HepG2 (cell line): ENCODE data around the gene TSPAN9. TPM values are rescaled to one million over a fixed set of nuclear protein-coding genes. Genes with fewer than 3 reads are reported as not detected.

Experiments used
- ASH2L ChIP-seq: fragments of 300-600, 200-600 bp; sonication (generic); IDR thresholded peaks from 2 replicates; pipeline ENCODE4 v1.7.0; 2017; ENCODE audit warnings: low read depth, mild to moderate bottlenecking, moderate library complexity, mixed read lengths, low read length; ENCODE audit not compliant: insufficient read length
- CREM ChIP-seq, 2 experiments: sonication (generic) in 1 of 2; formaldehyde crosslinking in 1 of 2; IDR thresholded peaks; 2 replicates each; pipeline versions ENCODE4 v1.4.0 to v1.6.1; 2016 to 2020; ENCODE audit warnings: antibody characterized with exemption in 1 of 2, mild to moderate bottlenecking in 1 of 2, missing genetic modification reagents in 1 of 2
- ERF ChIP-seq: IDR thresholded peaks from 2 replicates; pipeline ENCODE4 v1.6.1; 2018; ENCODE audit warnings: missing biosample characterization, missing genetic modification reagents
- ETV5 ChIP-seq: IDR thresholded peaks from 2 replicates; pipeline ENCODE4 v1.6.1; 2018; ENCODE audit warnings: missing biosample characterization, missing genetic modification reagents, inconsistent platforms, borderline replicate concordance
- MTA3 ChIP-seq: sonication (generic); formaldehyde crosslinking; IDR thresholded peaks from 2 replicates; pipeline ENCODE4 v1.4.0; 2020; ENCODE audit warnings: missing genetic modification reagents
- NFIC ChIP-seq: IDR thresholded peaks from 2 replicates; pipeline ENCODE4 v1.6.1; 2012; ENCODE audit warnings: mild to moderate bottlenecking, low read length, inconsistent platforms
- POLR2A ChIP-seq, 2 experiments: IDR thresholded peaks; 2 replicates each; pipeline ENCODE4 v1.6.1; 2011; ENCODE audit warnings: low read depth in 2 of 2, low read length in 2 of 2, mild to moderate bottlenecking in 1 of 2, moderate library complexity in 1 of 2; ENCODE audit not compliant: insufficient read depth in 1 of 2
- SALL1 ChIP-seq: sonication (generic); formaldehyde crosslinking; IDR thresholded peaks from 2 replicates; pipeline ENCODE4 v1.8.0; 2022; ENCODE audit warnings: mild to moderate bottlenecking, missing genetic modification reagents
- SALL2 ChIP-seq: sonication (generic); formaldehyde crosslinking; IDR thresholded peaks from 2 replicates; pipeline ENCODE4 v1.8.1; 2023; ENCODE audit warnings: mild to moderate bottlenecking, missing genetic modification reagents, inconsistent platforms
- SATB2 ChIP-seq: sonication (generic); formaldehyde crosslinking; IDR thresholded peaks from 2 replicates; pipeline ENCODE4 v1.5.0; 2020; ENCODE audit warnings: missing genetic modification reagents
- SMAD9 ChIP-seq: sonication (generic); formaldehyde crosslinking; IDR thresholded peaks from 2 replicates; pipeline ENCODE4 v1.5.1; 2020; ENCODE audit warnings: mild to moderate bottlenecking, missing genetic modification reagents
- TIGD3 ChIP-seq: sonication (generic); formaldehyde crosslinking; IDR thresholded peaks from 2 replicates; pipeline ENCODE4 v1.5.1; 2020; ENCODE audit warnings: mild to moderate bottlenecking, missing genetic modification reagents, borderline replicate concordance
- ZBED4 ChIP-seq: sonication (generic); formaldehyde crosslinking; IDR thresholded peaks from 2 replicates; pipeline ENCODE4 v1.4.0; 2020; ENCODE audit warnings: missing genetic modification reagents, borderline replicate concordance
- ZNF101 ChIP-seq: sonication (generic); formaldehyde crosslinking; IDR thresholded peaks from 2 replicates; pipeline ENCODE4 v1.4.0; 2020; ENCODE audit warnings: mild to moderate bottlenecking, low read depth, missing genetic modification reagents, borderline replicate concordance
- ZNF264 ChIP-seq: sonication (generic); formaldehyde crosslinking; IDR thresholded peaks from 2 replicates; pipeline ENCODE4 v1.4.0; 2020; ENCODE audit warnings: missing genetic modification reagents
- ZNF317 ChIP-seq: sonication (generic); formaldehyde crosslinking; IDR thresholded peaks from 2 replicates; pipeline ENCODE4 v1.5.0; 2020; ENCODE audit warnings: mild to moderate bottlenecking, missing genetic modification reagents
- ZNF512 ChIP-seq: sonication (generic); formaldehyde crosslinking; IDR thresholded peaks from 2 replicates; pipeline ENCODE4 v1.4.0; 2020; ENCODE audit warnings: mild to moderate bottlenecking, missing genetic modification reagents
- polyA plus RNA-seq, 8 experiments: library from polyadenylated mRNA; depleted of rRNA in 3 of 8; stranded (reverse) in 7 of 8; unstranded in 1 of 8; fragments of >200 nt; fragmentation: Illumina TruSeq in 4 of 8; extraction: Trizol in 4 of 8; gene quantifications; 2 replicates each; pipeline versions ENCODE4 v1.2.1 to v1.2.3, GENCODE V29; 2011 to 2016; ENCODE audit warnings: low read depth in 4 of 8, missing spikeins in 1 of 8, mixed read lengths in 1 of 8; ENCODE audit not compliant: insufficient read depth in 1 of 8
- total RNA-seq, 5 experiments: library from RNA; depleted of rRNA; stranded (reverse); fragments of >200 nt; fragmentation: Illumina TruSeq; extraction: Trizol; gene quantifications; 2 replicates each; pipeline ENCODE4 v1.2.3, GENCODE V29; 2016; ENCODE audit warnings: low read depth in 1 of 5
- TF ChIP-seq, protein P1 (sequence below): sonication (generic); formaldehyde crosslinking; IDR thresholded peaks from 2 replicates; pipeline ENCODE4 v1.5.0; 2020; ENCODE audit warnings: missing genetic modification reagents
- TF ChIP-seq, protein P2 (sequence below): sonication (generic); formaldehyde crosslinking; IDR thresholded peaks from 2 replicates; pipeline ENCODE4 v1.4.0; 2020; ENCODE audit warnings: missing genetic modification reagents

TSPAN9 gene
- total and polyA plus RNA-seq, 2 of the 13 experiments (the other 11 are each of a cell fraction or from before 2014, with no cell fraction given) = 18.1 to 42.3 TPM

DNA sequence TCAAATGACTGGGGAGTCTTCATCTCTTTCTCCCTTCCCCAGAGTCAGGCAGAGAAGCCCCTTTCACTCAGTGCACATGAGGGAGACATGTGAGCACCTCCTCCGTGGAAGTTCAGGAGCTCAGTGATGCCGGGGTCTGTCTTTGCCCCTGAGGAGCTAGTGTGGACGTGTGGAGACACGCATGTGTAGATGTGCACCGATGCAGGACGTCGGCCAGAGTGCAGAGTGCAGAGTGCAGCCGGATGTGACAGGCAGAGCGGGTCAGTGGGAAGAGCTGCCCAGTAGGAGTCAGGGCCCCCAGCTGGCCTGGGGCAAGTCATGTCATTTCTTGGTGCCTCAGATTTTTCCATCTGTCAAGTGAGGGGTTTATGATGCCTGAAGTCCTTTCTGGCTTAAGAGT lies 20.7 kb downstream of the TSPAN9 start (continued):
- no peak; the same call in 1 of the 2 replicates for TF ChIP-seq NFIC
- TF ChIP-seq TIGD3 (CRISPR knock-in tag) = 0 out of 2 replicates have a peak, but pooled peaks have one; percentile 28
- TF ChIP-seq, protein P1, sequence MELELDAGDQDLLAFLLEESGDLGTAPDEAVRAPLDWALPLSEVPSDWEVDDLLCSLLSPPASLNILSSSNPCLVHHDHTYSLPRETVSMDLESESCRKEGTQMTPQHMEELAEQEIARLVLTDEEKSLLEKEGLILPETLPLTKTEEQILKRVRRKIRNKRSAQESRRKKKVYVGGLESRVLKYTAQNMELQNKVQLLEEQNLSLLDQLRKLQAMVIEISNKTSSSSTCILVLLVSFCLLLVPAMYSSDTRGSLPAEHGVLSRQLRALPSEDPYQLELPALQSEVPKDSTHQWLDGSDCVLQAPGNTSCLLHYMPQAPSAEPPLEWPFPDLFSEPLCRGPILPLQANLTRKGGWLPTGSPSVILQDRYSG (CRISPR knock-in tag) = no peak
- TF ChIP-seq ZNF264 (CRISPR knock-in tag) = peak; percentile 79; the same call in 1 of the 2 replicates
- TF ChIP-seq SMAD9 = no peak
- peak; percentile 22; the same call in 1 of the 2 replicates for TF ChIP-seq ZBED4
- TF ChIP-seq ZNF101 = no peak
- peak; percentile 96 for TF ChIP-seq ETV5 (CRISPR knock-in tag)
- TF ChIP-seq MTA3 (CRISPR knock-in tag) = no peak
- TF ChIP-seq CREM (IDR thresholded peaks at IDR 0.05) = peak; percentile 40; the same call in 1 of the 2 replicates
- TF ChIP-seq CREM (CRISPR knock-in tag; IDR thresholded peaks at IDR 0.05) = no peak
- TF ChIP-seq SATB2 (CRISPR knock-in tag) = no peak
- 0 out of 2 replicates have a peak, but pooled peaks have one; percentile 41 for TF ChIP-seq ZNF317 (CRISPR knock-in tag)
- peak; percentile 51 to 84; a peak in 3 of 4 replicates for TF ChIP-seq POLR2A (IDR thresholded peaks at IDR 0.05; ENCODE audit: insufficient read depth in 1 of 2, low read depth in 2 of 2, low read length in 2 of 2)
- peak; percentile 88 for TF ChIP-seq SALL1 (CRISPR knock-in tag)
- peak; percentile 74; the same call in 1 of the 2 replicates for TF ChIP-seq ERF (CRISPR knock-in tag)
- no peak for TF ChIP-seq SALL2 (CRISPR knock-in tag)
- TF ChIP-seq ZNF512 (CRISPR knock-in tag) = no peak
- TF ChIP-seq, protein P2, sequence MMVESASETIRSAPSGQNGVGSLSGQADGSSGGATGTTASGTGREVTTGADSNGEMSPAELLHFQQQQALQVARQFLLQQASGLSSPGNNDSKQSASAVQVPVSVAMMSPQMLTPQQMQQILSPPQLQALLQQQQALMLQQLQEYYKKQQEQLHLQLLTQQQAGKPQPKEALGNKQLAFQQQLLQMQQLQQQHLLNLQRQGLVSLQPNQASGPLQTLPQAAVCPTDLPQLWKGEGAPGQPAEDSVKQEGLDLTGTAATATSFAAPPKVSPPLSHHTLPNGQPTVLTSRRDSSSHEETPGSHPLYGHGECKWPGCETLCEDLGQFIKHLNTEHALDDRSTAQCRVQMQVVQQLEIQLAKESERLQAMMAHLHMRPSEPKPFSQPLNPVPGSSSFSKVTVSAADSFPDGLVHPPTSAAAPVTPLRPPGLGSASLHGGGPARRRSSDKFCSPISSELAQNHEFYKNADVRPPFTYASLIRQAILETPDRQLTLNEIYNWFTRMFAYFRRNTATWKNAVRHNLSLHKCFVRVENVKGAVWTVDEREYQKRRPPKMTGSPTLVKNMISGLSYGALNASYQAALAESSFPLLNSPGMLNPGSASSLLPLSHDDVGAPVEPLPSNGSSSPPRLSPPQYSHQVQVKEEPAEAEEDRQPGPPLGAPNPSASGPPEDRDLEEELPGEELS = peak; percentile 59
- peak; percentile 65 for TF ChIP-seq ASH2L
